Vagina (tissue), 2 donors: ENCODE results near the gene CXCR6.

Experiments
- POLR2A ChIP-seq, 2 donors: fragments of 450-650 bp; IDR thresholded peaks; one replicate each; pipeline ENCODE4 v1.6.1; 2017; ENCODE audit warnings: antibody characterized with exemption in 2 of 2, mild to moderate bottlenecking in 2 of 2, moderate library complexity in 2 of 2
- TF ChIP-seq, protein P1 (sequence below), 3 experiments: fragments of 450-650 bp in 2 of 3; fragments of 200-600 bp in 1 of 3; sonication (generic) in 1 of 3; IDR thresholded peaks; one replicate each; pipeline ENCODE4 v1.5.1; 2017 to 2019; ENCODE audit warnings: antibody characterized with exemption in 3 of 3, mild to moderate bottlenecking in 2 of 3, moderate library complexity in 2 of 3

GRCh38 chr3:45946307-45946706, 3.0 kb downstream of the CXCR6 start:
- TF ChIP-seq, protein P1, sequence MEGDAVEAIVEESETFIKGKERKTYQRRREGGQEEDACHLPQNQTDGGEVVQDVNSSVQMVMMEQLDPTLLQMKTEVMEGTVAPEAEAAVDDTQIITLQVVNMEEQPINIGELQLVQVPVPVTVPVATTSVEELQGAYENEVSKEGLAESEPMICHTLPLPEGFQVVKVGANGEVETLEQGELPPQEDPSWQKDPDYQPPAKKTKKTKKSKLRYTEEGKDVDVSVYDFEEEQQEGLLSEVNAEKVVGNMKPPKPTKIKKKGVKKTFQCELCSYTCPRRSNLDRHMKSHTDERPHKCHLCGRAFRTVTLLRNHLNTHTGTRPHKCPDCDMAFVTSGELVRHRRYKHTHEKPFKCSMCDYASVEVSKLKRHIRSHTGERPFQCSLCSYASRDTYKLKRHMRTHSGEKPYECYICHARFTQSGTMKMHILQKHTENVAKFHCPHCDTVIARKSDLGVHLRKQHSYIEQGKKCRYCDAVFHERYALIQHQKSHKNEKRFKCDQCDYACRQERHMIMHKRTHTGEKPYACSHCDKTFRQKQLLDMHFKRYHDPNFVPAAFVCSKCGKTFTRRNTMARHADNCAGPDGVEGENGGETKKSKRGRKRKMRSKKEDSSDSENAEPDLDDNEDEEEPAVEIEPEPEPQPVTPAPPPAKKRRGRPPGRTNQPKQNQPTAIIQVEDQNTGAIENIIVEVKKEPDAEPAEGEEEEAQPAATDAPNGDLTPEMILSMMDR (IDR thresholded peaks at IDR 0.05) = no peak
- TF ChIP-seq POLR2A (IDR thresholded peaks at IDR 0.05) = no peak
